OCI-LY1 (cell line): ENCODE data around the gene MAP3K1.

ENCODE experiments used
- CTCF ChIP-seq: fragments of 200-600 bp; sonication (generic), shearing (Covaris generic); IDR thresholded peaks from 2 replicates; pipeline ENCODE4 v1.5.1; 2017; ENCODE audit warnings: mild to moderate bottlenecking, antibody characterized with exemption, low read length, moderate library complexity, mixed read lengths
- EZH2 ChIP-seq: fragments of 200-600 bp; sonication (generic), shearing (Covaris generic); IDR thresholded peaks from 2 replicates; pipeline ENCODE4 v1.8.0; 2017; ENCODE audit warnings: borderline replicate concordance, mixed run types, mild to moderate bottlenecking, antibody characterized with exemption, low read length, moderate library complexity, mixed read lengths

- TF ChIP-seq CTCF (no peak), EZH2 (no peak)
These were observed 16.8 kb upstream of the MAP3K1 start for GRCh38 chr5:56798521-56798920.
